ENCODE data around the gene CHMP4B. TPM values are rescaled to one million over a fixed set of nuclear protein-coding genes. Genes with fewer than 3 reads are reported as not detected.
A peak's percentile ranks its signal among the peaks of the same experiment; 100 is the strongest.

The CHMP4B gene
- 10 to 100 TPM in 11 of 12 donors, not detected in 1; 57.8 to 87.4 (median 65.2) TPM for polyA plus RNA-seq (ENCODE audit: insufficient read length in 12 of 12)
- long read RNA-seq, donor 1, transcript CHMP4B-201 (5 exons, 1,646 nt): major isoform, 82 of 160 reads
- long read RNA-seq, donor 1, partial matches to known transcripts: 78 of 160 reads
- long read RNA-seq, donor 1, other reads (novel, unspliced or antisense): 0 of 160 reads
- long read RNA-seq, donor 2, transcript CHMP4B-201 (5 exons, 1,646 nt): major isoform, 44 of 53 reads
- long read RNA-seq, donor 2, partial matches to known transcripts: 9 of 53 reads
- long read RNA-seq, donor 2, other reads (novel, unspliced or antisense): 0 of 53 reads
- long read RNA-seq, donor 3, transcript CHMP4B-201 (5 exons, 1,646 nt): major isoform, 14 of 14 reads
- long read RNA-seq, donor 3, partial matches to known transcripts: 0 of 14 reads
- long read RNA-seq, donor 3, other reads (novel, unspliced or antisense): 0 of 14 reads
- long read RNA-seq, donor 4, transcript CHMP4B-201 (5 exons, 1,646 nt): major isoform, 14 of 14 reads
- long read RNA-seq, donor 4, partial matches to known transcripts: 0 of 14 reads
- long read RNA-seq, donor 4, other reads (novel, unspliced or antisense): 0 of 14 reads
- long read RNA-seq, donor 5, transcript CHMP4B-201 (5 exons, 1,646 nt): major isoform, 42 of 65 reads
- long read RNA-seq, donor 5, partial matches to known transcripts: 23 of 65 reads
- long read RNA-seq, donor 5, other reads (novel, unspliced or antisense): 0 of 65 reads
- long read RNA-seq, donor 6, transcript CHMP4B-201 (5 exons, 1,646 nt): major isoform, 16 of 21 reads
- long read RNA-seq, donor 6, partial matches to known transcripts: 5 of 21 reads
- long read RNA-seq, donor 6, other reads (novel, unspliced or antisense): 0 of 21 reads
- long read RNA-seq, donor 7, transcript CHMP4B-201 (5 exons, 1,646 nt): major isoform, 13 of 19 reads
- long read RNA-seq, donor 7, partial matches to known transcripts: 6 of 19 reads
- long read RNA-seq, donor 7, other reads (novel, unspliced or antisense): 0 of 19 reads
- long read RNA-seq, donor 8, transcript CHMP4B-201 (5 exons, 1,646 nt): major isoform, 30 of 36 reads
- long read RNA-seq, donor 8, partial matches to known transcripts: 6 of 36 reads
- long read RNA-seq, donor 8, other reads (novel, unspliced or antisense): 0 of 36 reads
- long read RNA-seq, donor 9, transcript CHMP4B-201 (5 exons, 1,646 nt): major isoform, 27 of 32 reads
- long read RNA-seq, donor 9, partial matches to known transcripts: 5 of 32 reads
- long read RNA-seq, donor 9, other reads (novel, unspliced or antisense): 0 of 32 reads
- long read RNA-seq, donor 10, transcript CHMP4B-201 (5 exons, 1,646 nt): major isoform, 27 of 27 reads
- long read RNA-seq, donor 10, partial matches to known transcripts: 0 of 27 reads
- long read RNA-seq, donor 10, other reads (novel, unspliced or antisense): 0 of 27 reads
- long read RNA-seq, donor 11, transcript CHMP4B-201 (5 exons, 1,646 nt): major isoform, 31 of 39 reads
- long read RNA-seq, donor 11, partial matches to known transcripts: 8 of 39 reads
- long read RNA-seq, donor 11, other reads (novel, unspliced or antisense): 0 of 39 reads

- DNase-seq: peak; percentile 99
Observed at GRCh38 chr20:33810885-33811775, at the start of gene CHMP4B. TSS of gene CHMP4B (plus strand) at chr20:33811348. CDS start at chr20:33811469, 121 bp downstream.

- DNase-seq: no peak
Observed at GRCh38 chr20:33761698-33762250, 49.4 kb upstream of the CHMP4B start.

- no peak for DNase-seq
Observed at GRCh38 chr20:33765099-33765498, 46.0 kb upstream of the CHMP4B start.

- no peak for DNase-seq
Observed at GRCh38 chr20:33765592-33765991, 45.6 kb upstream of the CHMP4B start.

- no peak for DNase-seq
Observed at GRCh38 chr20:33766686-33767085, 44.5 kb upstream of the CHMP4B start.

- DNase-seq: no peak
Observed at GRCh38 chr20:33767777-33768138, 43.4 kb upstream of the CHMP4B start.

- DNase-seq: no peak
Observed at GRCh38 chr20:33769043-33769442, 42.1 kb upstream of the CHMP4B start.

- no peak for DNase-seq
Observed at GRCh38 chr20:33770005-33770404, 41.1 kb upstream of the CHMP4B start.

GRCh38 chr20:33771938-33772337, 39.2 kb upstream of the CHMP4B start:
- DNase-seq: no peak

GRCh38 chr20:33772439-33772838, 38.7 kb upstream of the CHMP4B start:
- no peak for DNase-seq

- DNase-seq: no peak
Observed at GRCh38 chr20:33773412-33774089, 37.6 kb upstream of the CHMP4B start.

GRCh38 chr20:33777816-33778215, 33.3 kb upstream of the CHMP4B start:
- no peak for DNase-seq

- no peak for DNase-seq
Observed at GRCh38 chr20:33781133-33781532, 30.0 kb upstream of the CHMP4B start.

GRCh38 chr20:33781945-33782344, 29.2 kb upstream of the CHMP4B start:
- no peak for DNase-seq

- no peak for DNase-seq
Observed at GRCh38 chr20:33783256-33783655, 27.9 kb upstream of the CHMP4B start.

- no peak for DNase-seq
Observed at GRCh38 chr20:33783818-33784217, 27.3 kb upstream of the CHMP4B start.

- DNase-seq: no peak
Observed at GRCh38 chr20:33784225-33784624, 26.9 kb upstream of the CHMP4B start.

GRCh38 chr20:33785503-33785902, 25.6 kb upstream of the CHMP4B start:
- no peak for DNase-seq

- no peak for DNase-seq
Observed at GRCh38 chr20:33787253-33787891, 23.8 kb upstream of the CHMP4B start.

Measured in muscle of arm (tissue), 14 donors.